Daoy (cell line): ENCODE results near the gene MARK4. TPM values are rescaled to one million over a fixed set of nuclear protein-coding genes. Genes with fewer than 3 reads are reported as not detected.

Source experiments
- DNase-seq: peaks from one replicate; pipeline ENCODE4 v3.0.0-alpha.2; 2015; ENCODE audit warnings: low read depth
- total RNA-seq: library from RNA; depleted of rRNA; stranded (reverse); fragments of >200 nt; shearing (Covaris generic); gene quantifications from 2 replicates; pipeline ENCODE4 v1.2.3, GENCODE V29; 2014

The MARK4 gene
- total RNA-seq, 1 experiment from 2014 or later: 8.1 TPM

GRCh38 chr19:45271735-45272108 is 20.7 kb downstream of the MARK4 start:
- no peak for DNase-seq

GRCh38 chr19:45273521-45273855 is 22.4 kb downstream of the MARK4 start:
- no peak for DNase-seq

GRCh38 chr19:45275370-45275971 is 24.4 kb downstream of the MARK4 start:
- peak; percentile 33 for DNase-seq

- DNase-seq: peak; percentile 32
Observed at GRCh38 chr19:45276284-45276687, 25.2 kb downstream of the MARK4 start.

GRCh38 chr19:45278087-45278486 is 27.0 kb downstream of the MARK4 start:
- DNase-seq: no peak

- DNase-seq: no peak
Observed at GRCh38 chr19:45279587-45280192, 28.6 kb downstream of the MARK4 start.

GRCh38 chr19:45280471-45280961 is 29.4 kb downstream of the MARK4 start:
- no peak for DNase-seq

- DNase-seq: no peak
Observed at GRCh38 chr19:45283443-45284033, 32.5 kb downstream of the MARK4 start.

GRCh38 chr19:45290381-45290931 is 39.4 kb downstream of the MARK4 start:
- DNase-seq: no peak

- no peak for DNase-seq
Observed at GRCh38 chr19:45291834-45292233, 40.8 kb downstream of the MARK4 start.

GRCh38 chr19:45293682-45294081 is 42.6 kb downstream of the MARK4 start:
- no peak for DNase-seq

GRCh38 chr19:45294291-45295029 is 43.4 kb downstream of the MARK4 start:
- no peak for DNase-seq

GRCh38 chr19:45295873-45296272 is 44.8 kb downstream of the MARK4 start:
- DNase-seq: no peak

GRCh38 chr19:45296355-45296754 is 45.3 kb downstream of the MARK4 start:
- DNase-seq: no peak

GRCh38 chr19:45297674-45298073 is 46.6 kb downstream of the MARK4 start:
- DNase-seq: no peak

- no peak for DNase-seq
Observed at GRCh38 chr19:45298264-45298663, 47.2 kb downstream of the MARK4 start.

- no peak for DNase-seq
Observed at GRCh38 chr19:45299719-45300118, 48.6 kb downstream of the MARK4 start.

GRCh38 chr19:45302416-45302815 is 51.3 kb downstream of the MARK4 start:
- DNase-seq: no peak

- no peak for DNase-seq
Observed at GRCh38 chr19:45303269-45304060, 52.4 kb downstream of the MARK4 start.

GRCh38 chr19:45304141-45304926 is 53.3 kb downstream of the MARK4 start:
- DNase-seq: no peak

GRCh38 chr19:45305007-45305406 is 53.9 kb downstream of the MARK4 start:
- DNase-seq: no peak
